Omental fat pad (tissue), 4 donors: ENCODE data around the gene PALS1. TPM values are rescaled to one million over a fixed set of nuclear protein-coding genes. Genes with fewer than 3 reads are reported as not detected.
A peak's percentile ranks its signal among the peaks of the same experiment; 100 is the strongest.

Source experiments
- ATAC-seq: fragments of 150-250 bp; one replicate; pipeline ENCODE4 v1.9.1; 2016; ENCODE audit warnings: mild to moderate bottlenecking, moderate library complexity; ENCODE audit not compliant: low FRiP score
- DNase-seq: peaks from one replicate; pipeline ENCODE4 v3.0.0-alpha.2; 2019; ENCODE audit warnings: low spot score
- CTCF ChIP-seq, 3 donors: fragments of 450-650 bp; IDR thresholded peaks; one replicate each; pipeline ENCODE4 v1.5.1; 2016 to 2017; ENCODE audit warnings: antibody characterized with exemption in 3 of 3, mild to moderate bottlenecking in 3 of 3, moderate library complexity in 2 of 3
- total RNA-seq, 4 donors: library from RNA; depleted of rRNA; stranded (reverse); fragments of >200 nt; gene quantifications; one replicate each; pipeline ENCODE4 v1.1.0, GENCODE V29; 2016

PALS1 gene
- total RNA-seq, 4 donors from 2014 or later, result 14.9 to 18.2 (median 15.3) TPM

- ATAC-seq, result no peak
- TF ChIP-seq CTCF (IDR thresholded peaks at IDR 0.05), result no peak
- no peak for DNase-seq
Observed at GRCh38 chr14:67239582-67239981, 1.7 kb upstream of the PALS1 start.

GRCh38 chr14:67240168-67240932 is 885 bp upstream of the PALS1 start:
- ATAC-seq (peak; percentile 52), DNase-seq (no peak)
- TF ChIP-seq CTCF (IDR thresholded peaks at IDR 0.05), result no peak

- ATAC-seq (peak; percentile 95), DNase-seq (peak; percentile 71)
- TF ChIP-seq CTCF (IDR thresholded peaks at IDR 0.05), result no peak
Observed at GRCh38 chr14:67240978-67241410, 241 bp upstream of the PALS1 start.

GRCh38 chr14:67242168-67242420 is 859 bp downstream of the PALS1 start:
- no peak for DNase-seq
- no peak for ATAC-seq
- no peak for TF ChIP-seq CTCF (IDR thresholded peaks at IDR 0.05)

- ATAC-seq (no peak), DNase-seq (no peak)
- TF ChIP-seq CTCF (IDR thresholded peaks at IDR 0.05), result no peak
Observed at GRCh38 chr14:67245104-67245503, 3.9 kb downstream of the PALS1 start.

GRCh38 chr14:67251573-67252226 is 10.5 kb downstream of the PALS1 start:
- DNase-seq (no peak), ATAC-seq (no peak)
- no peak for TF ChIP-seq CTCF (IDR thresholded peaks at IDR 0.05)

- no peak for TF ChIP-seq CTCF (IDR thresholded peaks at IDR 0.05)
- no peak for DNase-seq
- no peak for ATAC-seq
Observed at GRCh38 chr14:67253076-67253635, 11.9 kb downstream of the PALS1 start.
